Measurements from ENCODE around the gene DKK2.

DKK2 gene

DNA sequence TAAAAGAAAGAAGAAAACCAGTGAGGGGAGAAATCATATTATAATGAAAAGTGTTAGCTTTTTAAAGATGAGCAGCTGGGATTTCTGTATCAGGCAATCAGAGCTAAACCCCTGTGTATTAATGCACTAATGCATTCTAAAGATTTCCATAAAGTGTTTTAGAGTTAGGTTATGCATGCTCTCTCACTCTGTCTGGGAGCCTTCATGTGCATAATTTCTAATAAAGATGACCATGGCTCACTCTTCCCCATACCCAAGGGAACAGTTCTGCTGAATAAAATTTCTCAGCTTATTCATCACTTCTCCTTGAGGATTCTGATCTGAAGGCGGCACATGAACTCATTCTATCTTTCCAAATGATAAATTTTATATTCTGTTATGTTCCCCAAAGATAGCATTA, 129.4 kb downstream of the DKK2 start:
- no peak overlapping the region for H3K4me3 ChIP-seq (ENCODE audit: low read depth, low read length)
- DNase-seq (ENCODE audit: low read depth): no peak
- TF ChIP-seq MYC (IDR thresholded peaks at IDR 0.05; ENCODE audit: low read depth, low read length) (no peak), POLR2A (IDR thresholded peaks at IDR 0.05; ENCODE audit: extremely low read depth, insufficient read length) (no peak)
- TF ChIP-seq, protein P1, sequence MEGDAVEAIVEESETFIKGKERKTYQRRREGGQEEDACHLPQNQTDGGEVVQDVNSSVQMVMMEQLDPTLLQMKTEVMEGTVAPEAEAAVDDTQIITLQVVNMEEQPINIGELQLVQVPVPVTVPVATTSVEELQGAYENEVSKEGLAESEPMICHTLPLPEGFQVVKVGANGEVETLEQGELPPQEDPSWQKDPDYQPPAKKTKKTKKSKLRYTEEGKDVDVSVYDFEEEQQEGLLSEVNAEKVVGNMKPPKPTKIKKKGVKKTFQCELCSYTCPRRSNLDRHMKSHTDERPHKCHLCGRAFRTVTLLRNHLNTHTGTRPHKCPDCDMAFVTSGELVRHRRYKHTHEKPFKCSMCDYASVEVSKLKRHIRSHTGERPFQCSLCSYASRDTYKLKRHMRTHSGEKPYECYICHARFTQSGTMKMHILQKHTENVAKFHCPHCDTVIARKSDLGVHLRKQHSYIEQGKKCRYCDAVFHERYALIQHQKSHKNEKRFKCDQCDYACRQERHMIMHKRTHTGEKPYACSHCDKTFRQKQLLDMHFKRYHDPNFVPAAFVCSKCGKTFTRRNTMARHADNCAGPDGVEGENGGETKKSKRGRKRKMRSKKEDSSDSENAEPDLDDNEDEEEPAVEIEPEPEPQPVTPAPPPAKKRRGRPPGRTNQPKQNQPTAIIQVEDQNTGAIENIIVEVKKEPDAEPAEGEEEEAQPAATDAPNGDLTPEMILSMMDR (IDR thresholded peaks at IDR 0.05; ENCODE audit: low read depth, low read length): no peak
- TF ChIP-seq, protein P2, sequence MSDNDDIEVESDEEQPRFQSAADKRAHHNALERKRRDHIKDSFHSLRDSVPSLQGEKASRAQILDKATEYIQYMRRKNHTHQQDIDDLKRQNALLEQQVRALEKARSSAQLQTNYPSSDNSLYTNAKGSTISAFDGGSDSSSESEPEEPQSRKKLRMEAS (IDR thresholded peaks at IDR 0.05; ENCODE audit: low read depth, low read length): no peak

- H3K4me3 ChIP-seq (ENCODE audit: low read depth, low read length): no peak overlapping the region
- TF ChIP-seq MYC (IDR thresholded peaks at IDR 0.05; ENCODE audit: low read depth, low read length): no peak
- TF ChIP-seq POLR2A (IDR thresholded peaks at IDR 0.05; ENCODE audit: extremely low read depth, insufficient read length): no peak
- TF ChIP-seq, protein P2 (IDR thresholded peaks at IDR 0.05; ENCODE audit: low read depth, low read length): no peak
- TF ChIP-seq, protein P1 (IDR thresholded peaks at IDR 0.05; ENCODE audit: low read depth, low read length): peak; percentile 66
- DNase-seq (ENCODE audit: low read depth): peak; percentile 69
These were observed 137.4 kb downstream of the DKK2 start for GRCh38 chr4:106898621-106899230.

GRCh38 chr4:106893903-106894302, 142.2 kb downstream of the DKK2 start:
- H3K4me3 ChIP-seq (ENCODE audit: low read depth, low read length): no peak overlapping the region
- DNase-seq (ENCODE audit: low read depth): no peak
- TF ChIP-seq, protein P2 (IDR thresholded peaks at IDR 0.05; ENCODE audit: low read depth, low read length): no peak
- TF ChIP-seq, protein P1 (IDR thresholded peaks at IDR 0.05; ENCODE audit: low read depth, low read length): no peak
- TF ChIP-seq MYC (IDR thresholded peaks at IDR 0.05; ENCODE audit: low read depth, low read length): no peak
- no peak for TF ChIP-seq POLR2A (IDR thresholded peaks at IDR 0.05; ENCODE audit: extremely low read depth, insufficient read length)

GRCh38 chr4:106893395-106893881, 142.7 kb downstream of the DKK2 start:
- TF ChIP-seq MYC (IDR thresholded peaks at IDR 0.05; ENCODE audit: low read depth, low read length) (no peak), POLR2A (IDR thresholded peaks at IDR 0.05; ENCODE audit: extremely low read depth, insufficient read length) (no peak)
- TF ChIP-seq, protein P2 (IDR thresholded peaks at IDR 0.05; ENCODE audit: low read depth, low read length): no peak
- TF ChIP-seq, protein P1 (IDR thresholded peaks at IDR 0.05; ENCODE audit: low read depth, low read length): no peak
- H3K4me3 ChIP-seq (ENCODE audit: low read depth, low read length): no peak overlapping the region
- DNase-seq (ENCODE audit: low read depth): no peak

- H3K4me3 ChIP-seq (ENCODE audit: low read depth, low read length): no peak overlapping the region
- TF ChIP-seq POLR2A (IDR thresholded peaks at IDR 0.05; ENCODE audit: extremely low read depth, insufficient read length) (no peak), MYC (IDR thresholded peaks at IDR 0.05; ENCODE audit: low read depth, low read length) (no peak)
- TF ChIP-seq, protein P1 (IDR thresholded peaks at IDR 0.05; ENCODE audit: low read depth, low read length): no peak
- TF ChIP-seq, protein P2 (IDR thresholded peaks at IDR 0.05; ENCODE audit: low read depth, low read length): no peak
These were observed 143.3 kb downstream of the DKK2 start for GRCh38 chr4:106892786-106893185.

More at GRCh38 chr4:106892786-106893185, 143.3 kb downstream of the DKK2 start:
- no peak for DNase-seq (ENCODE audit: low read depth)
